ENCODE data around the gene OR9A2. TPM values are rescaled to one million over a fixed set of nuclear protein-coding genes. Genes with fewer than 3 reads are reported as not detected.

OR9A2 gene
- total RNA-seq, 1 experiment from 2014 or later = not detected

- H3K27me3 Mint-ChIP-seq (ENCODE audit: low read depth) = no peaks in the 10 kb centered on the region; the same call in none of the 2 replicates
- H3K4me1 Mint-ChIP-seq = peaks cover 5% of the 10 kb centered on the region
- CTCF ChIA-PET = interaction anchor here (1.4 kb wide), 1 partner anchor 159 kb away, joined by 4 read pairs; no protein-coding TSS in a partner anchor
- H3K9me3 Mint-ChIP-seq = peaks cover 5% of the 10 kb centered on the region
- H3K27ac Mint-ChIP-seq = no peak overlapping the region
- no peaks in the 10 kb centered on the region for H3K36me3 Mint-ChIP-seq
- POLR2A ChIA-PET = no interaction called here
- TF ChIP-seq SP1 (CRISPR knock-in tag; conservative IDR thresholded peaks at IDR 0.05) (no peak), IRF1 (CRISPR knock-in tag; IDR thresholded peaks at IDR 0.05) (no peak), ZNF263 (CRISPR knock-in tag; IDR thresholded peaks at IDR 0.05; ENCODE audit: low read depth) (no peak)
- DNase-seq (ENCODE audit: low spot score) = no peak
- H3K4me3 Mint-ChIP-seq = no peak overlapping the region
- ATAC-seq = no peak
These were observed 28.8 kb upstream of the OR9A2 start for GRCh38 chr7:143055754-143056153.

- ChIA-PET CTCF (interaction anchor here (1.4 kb wide), 1 partner anchor 161 kb away, joined by 4 read pairs; no protein-coding TSS in a partner anchor), POLR2A (no interaction called here)
- Mint-ChIP-seq H3K27me3 (ENCODE audit: low read depth) (no peaks in the 10 kb centered on the region; the same call in none of the 2 replicates), H3K36me3 (no peaks in the 10 kb centered on the region), H3K9me3 (peaks cover 5% of the 10 kb centered on the region), H3K4me3 (no peak overlapping the region), H3K27ac (no peak overlapping the region), H3K4me1 (no peaks in the 10 kb centered on the region)
- ATAC-seq = no peak
- no peak for DNase-seq (ENCODE audit: low spot score)
- TF ChIP-seq E2F5 (CRISPR knock-in tag; IDR thresholded peaks at IDR 0.05) = no peak
- no peak for TF ChIP-seq ZNF396 (CRISPR knock-in tag; IDR thresholded peaks at IDR 0.05; ENCODE audit: borderline replicate concordance)
- no peak for TF ChIP-seq OVOL2 (CRISPR knock-in tag; IDR thresholded peaks at IDR 0.05; ENCODE audit: borderline replicate concordance)
- no peak for TF ChIP-seq NFE2L1 (CRISPR knock-in tag; IDR thresholded peaks at IDR 0.05)
- TF ChIP-seq TCF7 (CRISPR knock-in tag; IDR thresholded peaks at IDR 0.05; ENCODE audit: low read depth) = no peak
- no peak for TF ChIP-seq ETV6 (CRISPR knock-in tag; IDR thresholded peaks at IDR 0.05)
- TF ChIP-seq CDX4 (CRISPR knock-in tag; IDR thresholded peaks at IDR 0.05; ENCODE audit: borderline replicate concordance) = no peak
- TF ChIP-seq ATF2 (CRISPR knock-in tag; IDR thresholded peaks at IDR 0.05; ENCODE audit: borderline replicate concordance, low read depth) = no peak
- no peak for TF ChIP-seq ZMAT4 (CRISPR knock-in tag; IDR thresholded peaks at IDR 0.05)
- TF ChIP-seq KAT7 (CRISPR knock-in tag; IDR thresholded peaks at IDR 0.05; ENCODE audit: borderline replicate concordance) = no peak
- no peak for TF ChIP-seq AFF4 (CRISPR knock-in tag; IDR thresholded peaks at IDR 0.05; ENCODE audit: borderline replicate concordance)
- no peak for TF ChIP-seq ZNF512 (CRISPR knock-in tag; IDR thresholded peaks at IDR 0.05; ENCODE audit: borderline replicate concordance)
- TF ChIP-seq ZNF281 (CRISPR knock-in tag; IDR thresholded peaks at IDR 0.05) = no peak
- TF ChIP-seq FOXP1 (CRISPR knock-in tag; IDR thresholded peaks at IDR 0.05; ENCODE audit: borderline replicate concordance) = no peak
- no peak for TF ChIP-seq ZNF138 (CRISPR knock-in tag; conservative IDR thresholded peaks at IDR 0.05)
- TF ChIP-seq E2F1 (CRISPR knock-in tag; IDR thresholded peaks at IDR 0.05) = no peak
- TF ChIP-seq TEAD1 (CRISPR knock-in tag; IDR thresholded peaks at IDR 0.05) = no peak
- no peak for TF ChIP-seq ZNF121 (CRISPR knock-in tag; IDR thresholded peaks at IDR 0.05)
These were observed 27.7 kb upstream of the OR9A2 start for GRCh38 chr7:143054621-143055020.
